Measurements from ENCODE around the gene MRPL49. TPM values are rescaled to one million over a fixed set of nuclear protein-coding genes. Genes with fewer than 3 reads are reported as not detected.

MRPL49 gene
- total RNA-seq, 2 experiments from 2014 or later = 50.7 to 53.6 TPM

GRCh38 chr11:65108469-65109123, 13.5 kb upstream of the MRPL49 start:
- Mint-ChIP-seq H3K4me1 (peaks cover 34% of the 10 kb centered on the region), H3K27me3 (no peaks in the 10 kb centered on the region), H3K27ac (no peak overlapping the region), H3K36me3 (peaks cover 9% of the 10 kb centered on the region), H3K4me3 (no peak overlapping the region), H3K9me3 (no peaks in the 10 kb centered on the region)
- ATAC-seq (ENCODE audit: low read depth) (no peak), DNase-seq (no peak)
- POLR2A ChIA-PET = interaction anchor here (1.0 to 2.3 kb wide), 4 partner anchors 9 to 67 kb away, joined by 3 to 10 read pairs (median 4); partner anchors contain the start of genes SAC3D1, VPS51 and ZNHIT2

DNA sequence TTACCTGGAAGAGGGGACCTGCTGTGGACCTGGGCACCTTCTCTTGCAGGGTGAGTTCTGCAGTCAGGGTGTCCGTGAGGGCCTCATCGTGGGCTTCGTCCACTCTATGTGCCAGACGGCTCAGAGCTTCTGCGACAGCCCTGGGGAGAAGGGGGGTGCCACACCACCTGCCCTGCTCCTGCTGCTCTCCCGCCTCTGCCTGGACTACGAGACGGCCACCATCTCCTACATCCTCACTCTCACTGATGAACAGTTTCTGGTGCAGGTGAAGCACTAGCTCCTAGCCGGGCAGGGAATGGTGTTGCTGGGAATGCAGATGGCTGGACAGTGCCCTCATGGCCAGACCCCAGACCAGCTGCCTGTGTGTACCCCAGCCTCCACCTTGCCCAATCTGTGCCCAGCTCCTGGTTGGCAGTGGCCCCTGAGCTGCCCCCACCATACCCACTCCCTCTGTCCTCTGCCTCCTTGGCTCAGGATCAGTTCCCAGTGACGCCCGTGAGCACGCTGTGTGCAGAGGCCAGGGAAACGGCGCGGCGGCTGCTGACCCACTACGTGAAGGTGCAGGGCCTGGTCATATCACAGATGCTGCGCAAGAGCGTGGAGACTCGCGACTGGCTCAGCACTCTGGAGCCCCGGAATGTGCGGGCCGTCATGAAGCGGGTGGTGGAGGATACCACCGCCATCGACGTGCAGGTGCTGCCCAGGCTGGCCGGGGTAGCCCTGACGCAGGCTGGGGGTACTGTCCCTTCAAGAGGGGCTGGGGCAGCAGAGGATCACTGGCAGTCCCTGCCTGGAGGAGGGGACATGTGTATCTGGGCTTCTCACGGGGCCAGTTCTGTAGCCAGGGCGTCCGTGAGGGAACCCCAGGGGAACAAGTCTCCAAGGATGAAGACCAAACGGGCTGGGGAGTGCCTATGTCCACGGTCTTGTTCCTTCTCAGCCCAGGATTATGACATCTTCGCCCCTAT, 12.6 kb upstream of the MRPL49 start:
- Mint-ChIP-seq H3K27ac (no peak overlapping the region), H3K9me3 (no peaks in the 10 kb centered on the region), H3K27me3 (no peaks in the 10 kb centered on the region), H3K4me1 (peaks cover 34% of the 10 kb centered on the region), H3K4me3 (no peak overlapping the region), H3K36me3 (peaks cover 7% of the 10 kb centered on the region)
- POLR2A ChIA-PET = interaction anchor here (1.0 to 4.1 kb wide), 11 partner anchors 8 to 265 kb away, joined by 3 to 40 read pairs (median 5); partner anchors contain the start of genes ARL2, CAPN1, CDC42BPG and FAU
- ATAC-seq (ENCODE audit: low read depth) (no peak), DNase-seq (no peak)

DNA sequence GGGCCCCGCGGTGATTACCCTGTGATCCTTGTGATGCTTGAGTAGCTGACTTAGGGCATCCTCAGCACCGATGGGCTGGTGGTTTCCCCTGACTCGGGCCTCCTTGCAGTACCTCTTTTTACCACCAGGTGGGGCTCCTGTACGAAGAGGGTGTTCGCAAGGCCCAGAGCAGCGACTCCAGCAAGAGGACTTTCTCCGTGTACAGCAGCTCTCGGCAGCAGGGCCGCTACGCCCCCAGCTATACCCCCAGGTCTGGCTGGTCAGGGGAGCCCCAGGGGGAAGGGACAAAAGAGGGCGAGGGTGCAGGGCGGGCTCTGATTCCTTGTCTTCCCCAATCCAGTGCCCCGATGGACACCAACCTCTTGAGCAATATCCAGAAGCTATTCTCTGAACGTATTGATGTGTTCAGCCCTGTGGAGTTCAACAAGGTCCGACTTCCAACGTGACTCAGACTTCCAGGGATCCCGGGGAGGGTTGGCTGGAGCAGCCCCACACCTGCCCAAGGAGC, 11.7 kb upstream of the MRPL49 start:
- Mint-ChIP-seq H3K4me3 (no peak overlapping the region), H3K27ac (peak overlapping the region; percentile 74), H3K27me3 (no peaks in the 10 kb centered on the region), H3K36me3 (peaks cover 5% of the 10 kb centered on the region), H3K9me3 (no peaks in the 10 kb centered on the region), H3K4me1 (peaks cover 28% of the 10 kb centered on the region)
- ATAC-seq (ENCODE audit: low read depth) (peak; percentile 37), DNase-seq (peak; percentile 96)
- POLR2A ChIA-PET = interaction anchor here (1.3 to 4.1 kb wide), 9 partner anchors 9 to 266 kb away, joined by 4 to 40 read pairs (median 5); partner anchors contain the start of genes ARL2, CAPN1, CDC42BPG and FAU

- ATAC-seq (ENCODE audit: low read depth) (no peak), DNase-seq (no peak)
- Mint-ChIP-seq H3K4me3 (peak overlapping the region; percentile 88), H3K36me3 (peaks cover 2% of the 10 kb centered on the region), H3K9me3 (no peaks in the 10 kb centered on the region), H3K27ac (peak overlapping the region; percentile 87), H3K27me3 (no peaks in the 10 kb centered on the region), H3K4me1 (peaks cover 30% of the 10 kb centered on the region)
- POLR2A ChIA-PET = interaction anchor here (0.6 to 4.1 kb wide), 14 partner anchors 10 to 267 kb away, joined by 3 to 40 read pairs (median 5); partner anchors contain the start of genes ARL2, CAPN1, CDC42BPG and FAU
Measured at GRCh38 chr11:65111159-65111743, 10.9 kb upstream of the MRPL49 start.

GRCh38 chr11:65111744-65112545, 10.2 kb upstream of the MRPL49 start, which contains the start of gene TM7SF2:
Gene TM7SF2, plus strand, starts transcription at chr11:65111872. Its CDS starts 144 bp downstream, at chr11:65112016.
- Mint-ChIP-seq H3K9me3 (no peaks in the 10 kb centered on the region), H3K27me3 (no peaks in the 10 kb centered on the region), H3K27ac (peak within 1 kb of the TSS; percentile 91), H3K4me3 (peak within 1 kb of the TSS; percentile 88), H3K4me1 (peaks cover 30% of the 10 kb centered on the region), H3K36me3 (peaks cover 2% of the 10 kb centered on the region)
- ATAC-seq (ENCODE audit: low read depth) = peak; percentile 75
- DNase-seq = peak; percentile 95
- POLR2A ChIA-PET = interaction anchor here (0.6 to 4.1 kb wide), 13 partner anchors 10 to 230 kb away, joined by 3 to 40 read pairs (median 5); partner anchors contain the start of genes ARL2, CAPN1, FAU and MRPL49

GRCh38 chr11:65112546-65113360, 9.4 kb upstream of the MRPL49 start:
- DNase-seq (peak; percentile 93), ATAC-seq (ENCODE audit: low read depth) (peak; percentile 61)
- Mint-ChIP-seq H3K27me3 (no peaks in the 10 kb centered on the region), H3K4me3 (peak overlapping the region; percentile 88), H3K27ac (peak overlapping the region; percentile 91), H3K9me3 (no peaks in the 10 kb centered on the region), H3K4me1 (peaks cover 30% of the 10 kb centered on the region), H3K36me3 (peaks cover 2% of the 10 kb centered on the region)
- POLR2A ChIA-PET = interaction anchor here (0.6 to 4.1 kb wide), 9 partner anchors 9 to 231 kb away, joined by 3 to 40 read pairs (median 11); partner anchors contain the start of genes ARL2, CAPN1, FAU and MRPL49

- Mint-ChIP-seq H3K36me3 (peaks cover 5% of the 10 kb centered on the region), H3K4me3 (peak overlapping the region; percentile 88), H3K27ac (peak overlapping the region; percentile 91), H3K27me3 (no peaks in the 10 kb centered on the region), H3K9me3 (no peaks in the 10 kb centered on the region), H3K4me1 (peaks cover 34% of the 10 kb centered on the region)
- POLR2A ChIA-PET = interaction anchor here (0.8 to 4.1 kb wide), 7 partner anchors 8 to 189 kb away, joined by 4 to 40 read pairs (median 11); partner anchors contain the start of genes ARL2, CAPN1, FAU and MRPL49
- ATAC-seq (ENCODE audit: low read depth) (no peak), DNase-seq (no peak)
Measured at GRCh38 chr11:65113361-65113756, 8.8 kb upstream of the MRPL49 start.

GRCh38 chr11:65113839-65114238, 8.3 kb upstream of the MRPL49 start:
- peak overlapping the region; percentile 91 for H3K27ac Mint-ChIP-seq
- POLR2A ChIA-PET = interaction anchor here (0.8 to 4.1 kb wide), 3 partner anchors 8 to 100 kb away, joined by 4 to 40 read pairs (median 11); partner anchors contain the start of genes ARL2, FAU, MRPL49 and VPS51
- no peaks in the 10 kb centered on the region for H3K9me3 Mint-ChIP-seq
- peak overlapping the region; percentile 88 for H3K4me3 Mint-ChIP-seq
- no peak for DNase-seq
- H3K27me3 Mint-ChIP-seq = no peaks in the 10 kb centered on the region
- peaks cover 38% of the 10 kb centered on the region for H3K4me1 Mint-ChIP-seq
- peaks cover 10% of the 10 kb centered on the region for H3K36me3 Mint-ChIP-seq
- no peak for ATAC-seq (ENCODE audit: low read depth)

DNA sequence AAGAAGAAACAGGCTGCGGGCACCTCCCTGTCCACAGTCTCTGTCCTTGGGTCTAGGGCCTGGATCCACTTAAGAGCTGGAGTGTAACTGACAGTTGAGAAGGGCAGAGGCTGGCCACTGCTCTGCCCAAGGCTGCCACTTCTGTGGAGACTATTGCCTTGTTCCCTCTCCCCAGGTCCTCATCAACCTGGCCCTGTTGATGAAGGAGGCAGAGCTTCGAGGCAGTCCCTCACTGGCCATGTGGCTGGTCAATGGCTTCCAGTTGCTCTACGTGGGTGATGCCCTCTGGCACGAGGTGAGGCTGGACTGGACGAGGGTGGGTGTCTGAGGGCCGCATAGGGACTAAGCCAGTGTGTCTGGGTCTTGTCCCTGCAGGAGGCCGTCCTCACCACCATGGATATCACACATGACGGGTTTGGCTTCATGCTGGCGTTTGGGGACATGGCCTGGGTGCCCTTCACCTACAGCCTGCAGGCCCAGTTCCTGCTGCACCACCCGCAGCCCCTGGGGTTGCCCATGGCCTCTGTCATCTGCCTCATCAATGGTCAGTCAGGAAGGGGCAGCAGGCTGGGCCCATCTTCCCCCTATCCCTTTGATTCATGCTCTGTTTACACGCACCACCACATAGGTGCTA, 7.5 kb upstream of the MRPL49 start:
- no peaks in the 10 kb centered on the region for H3K9me3 Mint-ChIP-seq
- H3K27me3 Mint-ChIP-seq = no peaks in the 10 kb centered on the region
- H3K27ac Mint-ChIP-seq = peak overlapping the region; percentile 91
- POLR2A ChIA-PET = no interaction called here
- ATAC-seq (ENCODE audit: low read depth) = no peak
- H3K36me3 Mint-ChIP-seq = peaks cover 12% of the 10 kb centered on the region
- no peak for DNase-seq
- no peak overlapping the region for H3K4me3 Mint-ChIP-seq
- H3K4me1 Mint-ChIP-seq = peaks cover 39% of the 10 kb centered on the region

- ATAC-seq (ENCODE audit: low read depth) (no peak), DNase-seq (no peak)
- POLR2A ChIA-PET = interaction anchor here (1.0 kb wide), 1 partner anchor 146 kb away, joined by 3 read pairs; the partner anchor contains the start of gene POLA2
- H3K4me1 Mint-ChIP-seq = peaks cover 39% of the 10 kb centered on the region
- peak overlapping the region; percentile 38 for H3K27ac Mint-ChIP-seq
- H3K36me3 Mint-ChIP-seq = peaks cover 12% of the 10 kb centered on the region
- H3K9me3 Mint-ChIP-seq = no peaks in the 10 kb centered on the region
- peak overlapping the region; percentile 19 for H3K4me3 Mint-ChIP-seq
- H3K27me3 Mint-ChIP-seq = no peaks in the 10 kb centered on the region
Measured at GRCh38 chr11:65115361-65116082, 6.6 kb upstream of the MRPL49 start.
